Gastroesophageal sphincter (tissue), 4 donors: ENCODE results near the gene ANAPC2. TPM values are rescaled to one million over a fixed set of nuclear protein-coding genes. Genes with fewer than 3 reads are reported as not detected.

ENCODE experiments used
- ATAC-seq: fragments of 150-250 bp; one replicate; pipeline ENCODE4 v1.9.1; 2016; ENCODE audit warnings: mild to moderate bottlenecking, moderate library complexity
- H3K27ac ChIP-seq, 4 donors: fragments of 200-600 bp; sonication (generic) in 3 of 4; 1 replicate in 3 of 4; 2 replicates in 1 of 4; pipeline ENCODE4 v1.5.1; 2016 to 2019
- H3K27me3 ChIP-seq: fragments of 200-600 bp; sonication (generic); one replicate; pipeline ENCODE4 v1.5.1; 2019
- H3K36me3 ChIP-seq, 2 donors: fragments of 200-600 bp; sonication (generic); one replicate each; pipeline ENCODE4 v1.5.1; 2019; ENCODE audit warnings: control low read depth in 1 of 2
- H3K4me1 ChIP-seq, 3 donors: fragments of 200-600 bp; sonication (generic); 1 replicate in 2 of 3; 2 replicates in 1 of 3; pipeline ENCODE4 v1.5.1; 2016 to 2019; ENCODE audit warnings: control low read depth in 2 of 3
- H3K4me3 ChIP-seq, 2 donors: fragments of 200-600 bp; sonication (generic); one replicate each; pipeline ENCODE4 v1.5.1; 2019; ENCODE audit warnings: mild to moderate bottlenecking in 1 of 2, moderate library complexity in 1 of 2
- H3K9me3 ChIP-seq, 3 donors: fragments of 200-600 bp; sonication (generic); one replicate each; pipeline ENCODE4 v1.5.1; 2017 to 2019; ENCODE audit warnings: control low read depth in 2 of 3
- EP300 ChIP-seq: sonication (generic); formaldehyde crosslinking; IDR thresholded peaks from one replicate; pipeline ENCODE4 v1.6.1; 2017; ENCODE audit warnings: antibody characterized with exemption, mild to moderate bottlenecking
- POLR2A ChIP-seq, 2 donors: fragments of 450-650 bp; IDR thresholded peaks; one replicate each; pipeline ENCODE4 v1.6.1; 2017; ENCODE audit warnings: antibody characterized with exemption in 2 of 2, mild to moderate bottlenecking in 2 of 2, moderate library complexity in 1 of 2
- POLR2AphosphoS5 ChIP-seq: sonication (generic); formaldehyde crosslinking; IDR thresholded peaks from one replicate; pipeline ENCODE4 v1.6.1; 2017; ENCODE audit warnings: antibody characterized with exemption
- WGBS, 2 donors: methylation state at CpG; one replicate each; pipeline ENCODE4 v1.1.5; 2018; ENCODE audit warnings: low coverage in 1 of 2; 5-methylcytosine and 5-hydroxymethylcytosine counted together
- total RNA-seq, 4 donors: library from RNA; depleted of rRNA; stranded (reverse); fragments of >200 nt; gene quantifications; one replicate each; pipeline ENCODE4 v1.1.0, GENCODE V29; 2016
- TF ChIP-seq, protein P1 (sequence below), 4 experiments: fragments of 200-600 bp in 2 of 4; fragments of 450-650 bp in 2 of 4; sonication (generic) in 1 of 4; IDR thresholded peaks; one replicate each; pipeline ENCODE4 v1.5.1; 2017 to 2019; ENCODE audit warnings: antibody characterized with exemption in 4 of 4, mild to moderate bottlenecking in 2 of 4, moderate library complexity in 2 of 4

The ANAPC2 gene
- total RNA-seq, 4 donors from 2014 or later = 11.9 to 32.1 (median 23.7) TPM

- peaks cover 100% of the 10 kb centered on the region for H3K27me3 ChIP-seq
- peak overlapping the region in 1 of 2 donors; percentile 38 for H3K4me3 ChIP-seq
- no peaks in the 10 kb centered on the region for H3K9me3 ChIP-seq
- H3K36me3 ChIP-seq = no peaks in the 10 kb centered on the region
- TF ChIP-seq POLR2A (IDR thresholded peaks at IDR 0.05) (no peak), EP300 (no peak), POLR2AphosphoS5 (no peak)
- TF ChIP-seq, protein P1, sequence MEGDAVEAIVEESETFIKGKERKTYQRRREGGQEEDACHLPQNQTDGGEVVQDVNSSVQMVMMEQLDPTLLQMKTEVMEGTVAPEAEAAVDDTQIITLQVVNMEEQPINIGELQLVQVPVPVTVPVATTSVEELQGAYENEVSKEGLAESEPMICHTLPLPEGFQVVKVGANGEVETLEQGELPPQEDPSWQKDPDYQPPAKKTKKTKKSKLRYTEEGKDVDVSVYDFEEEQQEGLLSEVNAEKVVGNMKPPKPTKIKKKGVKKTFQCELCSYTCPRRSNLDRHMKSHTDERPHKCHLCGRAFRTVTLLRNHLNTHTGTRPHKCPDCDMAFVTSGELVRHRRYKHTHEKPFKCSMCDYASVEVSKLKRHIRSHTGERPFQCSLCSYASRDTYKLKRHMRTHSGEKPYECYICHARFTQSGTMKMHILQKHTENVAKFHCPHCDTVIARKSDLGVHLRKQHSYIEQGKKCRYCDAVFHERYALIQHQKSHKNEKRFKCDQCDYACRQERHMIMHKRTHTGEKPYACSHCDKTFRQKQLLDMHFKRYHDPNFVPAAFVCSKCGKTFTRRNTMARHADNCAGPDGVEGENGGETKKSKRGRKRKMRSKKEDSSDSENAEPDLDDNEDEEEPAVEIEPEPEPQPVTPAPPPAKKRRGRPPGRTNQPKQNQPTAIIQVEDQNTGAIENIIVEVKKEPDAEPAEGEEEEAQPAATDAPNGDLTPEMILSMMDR (IDR thresholded peaks at IDR 0.05) = no peak
- no peak overlapping the region for H3K27ac ChIP-seq
- no peak for ATAC-seq
- H3K4me1 ChIP-seq = peaks cover 3 to 44% (median 27%) of the 10 kb centered on the region in 3 donors
- 0% methylated on average over 3 of the region's 26 CpGs; no CpG with 5 or more reads in 1 of the 2 donors for WGBS, 2 donors
These were observed 25.0 kb downstream of the ANAPC2 start for GRCh38 chr9:137163365-137163715.

- Histone ChIP-seq H3K36me3 (no peaks in the 10 kb centered on the region), H3K4me1 (peaks cover 0 to 38% (median 21%) of the 10 kb centered on the region in 3 donors), H3K27ac (no peak overlapping the region), H3K4me3 (peak overlapping the region in 1 of 2 donors; percentile 38), H3K27me3 (peaks cover 100% of the 10 kb centered on the region), H3K9me3 (no peaks in the 10 kb centered on the region)
- ATAC-seq = peak; percentile 18
- WGBS, 2 donors = 3% methylated on average over 5 of the region's 74 CpGs; no CpG with 5 or more reads in 1 of the 2 donors
- TF ChIP-seq, protein P1 (IDR thresholded peaks at IDR 0.05) = peak in 2 of 4 experiments; percentile 16 to 23
- TF ChIP-seq POLR2AphosphoS5 (no peak), POLR2A (IDR thresholded peaks at IDR 0.05) (no peak), EP300 (no peak)
These were observed 25.6 kb downstream of the ANAPC2 start for GRCh38 chr9:137162505-137163364.

GRCh38 chr9:137161558-137162486 lies 26.5 kb downstream of the ANAPC2 start:
- Histone ChIP-seq H3K36me3 (no peaks in the 10 kb centered on the region), H3K4me1 (peaks cover 0 to 36% (median 18%) of the 10 kb centered on the region in 3 donors), H3K27me3 (peaks cover 100% of the 10 kb centered on the region), H3K27ac (no peak overlapping the region), H3K9me3 (no peaks in the 10 kb centered on the region), H3K4me3 (no peak overlapping the region)
- WGBS, 2 donors = 0% methylated on average over 4 of the region's 71 CpGs; no CpG with 5 or more reads in 1 of the 2 donors
- TF ChIP-seq EP300 (no peak), POLR2AphosphoS5 (no peak), POLR2A (IDR thresholded peaks at IDR 0.05) (no peak)
- TF ChIP-seq, protein P1 (IDR thresholded peaks at IDR 0.05) = no peak
- ATAC-seq = no peak

DNA sequence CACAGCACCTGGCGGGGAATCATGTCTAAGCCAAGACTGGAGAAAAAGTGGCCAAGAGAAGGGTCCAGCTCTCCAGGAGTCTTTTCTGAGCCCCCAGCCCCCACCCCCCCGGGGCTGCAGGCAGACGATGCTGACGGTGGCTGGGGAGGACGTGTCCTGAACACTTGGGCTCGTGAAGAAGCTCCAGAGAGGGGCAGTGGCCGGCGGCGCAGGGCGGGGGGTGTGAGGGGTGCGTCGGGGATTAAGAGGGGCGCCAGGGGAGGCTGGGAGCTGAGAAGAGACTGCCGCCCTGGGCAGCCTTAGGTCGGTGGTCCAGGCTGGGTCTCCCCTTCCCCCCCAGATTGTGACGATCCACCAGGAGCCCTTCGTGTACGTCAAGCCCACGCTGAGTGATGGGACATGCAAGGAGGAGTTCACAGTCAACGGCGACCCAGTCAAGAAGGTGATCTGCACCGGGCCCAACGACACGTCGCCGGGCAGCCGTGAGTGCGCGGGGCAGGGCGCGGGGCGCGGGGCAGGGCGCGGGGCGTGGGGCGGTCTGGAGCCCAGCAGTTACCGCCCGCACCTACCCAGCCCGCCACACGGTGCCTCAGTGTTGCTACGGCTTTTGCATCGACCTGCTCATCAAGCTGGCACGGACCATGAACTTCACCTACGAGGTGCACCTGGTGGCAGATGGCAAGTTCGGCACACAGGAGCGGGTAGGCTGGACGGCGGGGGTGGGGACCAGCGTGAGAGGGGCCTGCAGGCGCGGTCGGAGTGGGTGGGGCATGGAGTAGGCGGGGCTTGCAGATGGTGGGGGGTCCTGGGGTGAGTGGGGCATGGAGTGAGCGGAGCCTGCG lies 27.4 kb downstream of the ANAPC2 start:
- 9% methylated on average over 4 of the region's 56 CpGs; no CpG with 5 or more reads in 1 of the 2 donors for WGBS, 2 donors
- ATAC-seq = no peak
- Histone ChIP-seq H3K27me3 (peaks cover 100% of the 10 kb centered on the region), H3K9me3 (no peaks in the 10 kb centered on the region), H3K4me3 (no peak overlapping the region), H3K36me3 (no peaks in the 10 kb centered on the region), H3K27ac (no peak overlapping the region), H3K4me1 (peaks cover 0 to 43% (median 21%) of the 10 kb centered on the region in 3 donors)
- TF ChIP-seq POLR2AphosphoS5 = no peak
- TF ChIP-seq, protein P1 (IDR thresholded peaks at IDR 0.05) = no peak
- TF ChIP-seq EP300 = no peak
- TF ChIP-seq POLR2A (IDR thresholded peaks at IDR 0.05) = no peak
